Colonic mucosa (tissue), 4 donors: ENCODE data around the gene CDIP1. TPM values are rescaled to one million over a fixed set of nuclear protein-coding genes. Genes with fewer than 3 reads are reported as not detected.
A peak's percentile ranks its signal among the peaks of the same experiment; 100 is the strongest.

Experiments
- DNase-seq: peaks from one replicate; pipeline ENCODE4 v3.0.0-alpha.2; 2020
- H3K27ac ChIP-seq: fragments of 200-600 bp; one replicate; pipeline ENCODE4 v1.8.0; 2021
- H3K27me3 ChIP-seq: fragments of 200-600 bp; one replicate; pipeline ENCODE4 v1.8.0; 2021
- H3K36me3 ChIP-seq: fragments of 200-600 bp; one replicate; pipeline ENCODE4 v1.8.0; 2021
- H3K4me1 ChIP-seq: fragments of 200-600 bp; one replicate; pipeline ENCODE4 v1.8.0; 2021; ENCODE audit warnings: mild to moderate bottlenecking
- H3K4me3 ChIP-seq: fragments of 200-600 bp; one replicate; pipeline ENCODE4 v1.8.0; 2021
- H3K9ac ChIP-seq, 2 donors: one replicate each; pipeline ENCODE4 v1.7.0; 2013; ENCODE audit warnings: control low read depth in 2 of 2, low read depth in 2 of 2, low read length in 2 of 2
- H3K9me3 ChIP-seq: fragments of 200-600 bp; one replicate; pipeline ENCODE4 v1.8.0; 2021
- CTCF ChIP-seq: fragments of 200-600 bp; IDR thresholded peaks from one replicate; pipeline ENCODE4 v1.8.0; 2022; ENCODE audit warnings: antibody characterized with exemption, mild to moderate bottlenecking
- intact Hi-C: fragments of 100-400 bp; cut with DNase I; formaldehyde crosslinking; loops from one replicate; pipeline ENCODE4 v1.14.1; 2022
- total RNA-seq, 2 donors: library from RNA; stranded (reverse); fragmentation: NEBNext Ultra II Directional in 1 of 2; extraction: Animal tissue kit (Norgen Biotek cat#: 25700) in 1 of 2; gene quantifications; one replicate each; pipeline ENCODE4 v1.2.1, GENCODE V29; 2021
- donor health status: healthy.
- donor health status: DM: no; HTN: no; CAD: no.
- donor health status: DM: no; HTN: no; CAD: no.

Gene CDIP1
- total RNA-seq, 2 donors from 2014 or later: 13.1 to 18.4 TPM

- TF ChIP-seq CTCF: no peak
- no peaks in the 10 kb centered on the region for H3K27me3 ChIP-seq
- peaks cover 5% of the 10 kb centered on the region for H3K4me1 ChIP-seq
- DNase-seq: peak; percentile 96
- H3K27ac ChIP-seq: peak within 1 kb of the TSS; percentile 81
- peak within 1 kb of the TSS; percentile 76 for H3K4me3 ChIP-seq
- intact Hi-C loops: loop anchor here (10.0 kb wide), 1 partner anchor 51 kb away; the partner anchor contains the start of gene DNAJA3
- no peaks in the 10 kb centered on the region for H3K9me3 ChIP-seq
- peak within 1 kb of the TSS; percentile 91 to 94 for H3K9ac ChIP-seq
- H3K36me3 ChIP-seq: no peaks in the 10 kb centered on the region
These were observed 62.4 kb downstream of the CDIP1 start, which contains the start of gene HMOX2 for GRCh38 chr16:4475880-4476788. HMOX2 (plus strand) TSS chr16:4476398; CDS start chr16:4505525, 29,127 bp downstream.

GRCh38 chr16:4474192-4474961 is 64.2 kb downstream of the CDIP1 start, which contains the start of gene NMRAL1:
NMRAL1 (minus strand) TSS chr16:4474625; CDS start chr16:4474132, 493 bp downstream.
- Histone ChIP-seq H3K9me3 (no peaks in the 10 kb centered on the region), H3K4me3 (peak within 1 kb of the TSS; percentile 83), H3K9ac (peak within 1 kb of the TSS; percentile 80 to 84), H3K4me1 (peaks cover 5% of the 10 kb centered on the region), H3K36me3 (no peaks in the 10 kb centered on the region), H3K27ac (peak within 1 kb of the TSS; percentile 54), H3K27me3 (no peaks in the 10 kb centered on the region)
- peak; percentile 95 for DNase-seq
- TF ChIP-seq CTCF: no peak
- intact Hi-C loops: loop anchor here (10.0 kb wide), 1 partner anchor 50 kb away; the partner anchor contains the start of gene DNAJA3

- Histone ChIP-seq H3K27ac (no peak overlapping the region), H3K36me3 (no peaks in the 10 kb centered on the region), H3K9ac (no peak overlapping the region), H3K4me1 (peaks cover 5% of the 10 kb centered on the region), H3K4me3 (no peak overlapping the region), H3K27me3 (no peaks in the 10 kb centered on the region), H3K9me3 (no peaks in the 10 kb centered on the region)
- intact Hi-C loops: loop anchor here (10.0 kb wide), 1 partner anchor 48 kb away; the partner anchor contains the start of gene DNAJA3
- no peak for TF ChIP-seq CTCF
- DNase-seq: no peak
These were observed 65.7 kb downstream of the CDIP1 start for GRCh38 chr16:4472880-4473279.

GRCh38 chr16:4471869-4472268 is 66.7 kb downstream of the CDIP1 start:
- H3K27me3 ChIP-seq: no peaks in the 10 kb centered on the region
- H3K4me3 ChIP-seq: no peak overlapping the region
- no peaks in the 10 kb centered on the region for H3K36me3 ChIP-seq
- intact Hi-C loops: loop anchor here (10.0 kb wide), 1 partner anchor 47 kb away; the partner anchor contains the start of gene DNAJA3
- TF ChIP-seq CTCF: no peak
- no peak overlapping the region for H3K9ac ChIP-seq
- peaks cover 5% of the 10 kb centered on the region for H3K4me1 ChIP-seq
- no peak for DNase-seq
- H3K9me3 ChIP-seq: no peaks in the 10 kb centered on the region
- H3K27ac ChIP-seq: no peak overlapping the region

- H3K27me3 ChIP-seq: no peaks in the 10 kb centered on the region
- no peak for TF ChIP-seq CTCF
- intact Hi-C loops: no loop called here
- no peak overlapping the region for H3K27ac ChIP-seq
- peaks cover 5% of the 10 kb centered on the region for H3K4me1 ChIP-seq
- no peak overlapping the region for H3K9ac ChIP-seq
- DNase-seq: no peak
- H3K4me3 ChIP-seq: no peak overlapping the region
- H3K9me3 ChIP-seq: no peaks in the 10 kb centered on the region
- peaks cover under 1% of the 10 kb centered on the region for H3K36me3 ChIP-seq
These were observed 69.6 kb downstream of the CDIP1 start for GRCh38 chr16:4468972-4469371.
